ENCODE results near the gene CD302.
A peak's percentile ranks its signal among the peaks of the same experiment; 100 is the strongest.
"Not testable (repeated sequence)": the region's sequence is repeated elsewhere in the genome, so short reads cannot be mapped to it uniquely, and the experiment has no call there.

CD302 gene

GRCh38 chr2:159795841-159796690, 1.9 kb downstream of the CD302 start:
- DNase-seq (ENCODE audit: insufficient read length, low spot score) (no peak), FAIRE-seq (no peak)

- FAIRE-seq: no peak
- DNase-seq (ENCODE audit: insufficient read length, low spot score): no peak
Measured at GRCh38 chr2:159793326-159793725, 4.7 kb downstream of the CD302 start.

- FAIRE-seq: no peak
Measured at GRCh38 chr2:159792599-159792998, 5.4 kb downstream of the CD302 start.

GRCh38 chr2:159792036-159792435, 6.0 kb downstream of the CD302 start:
- no peak for FAIRE-seq
- no peak for DNase-seq (ENCODE audit: insufficient read length, low spot score)

More at GRCh38 chr2:159792599-159792998, 5.4 kb downstream of the CD302 start:
- DNase-seq (ENCODE audit: insufficient read length, low spot score): no peak

- FAIRE-seq: no peak
- DNase-seq (ENCODE audit: insufficient read length, low spot score): no peak
Measured at GRCh38 chr2:159790323-159790722, 7.7 kb downstream of the CD302 start.

- no peak for DNase-seq (ENCODE audit: insufficient read length, low spot score)
- peak; percentile 51 for FAIRE-seq
Measured at GRCh38 chr2:159788253-159788652, 9.8 kb downstream of the CD302 start.

GRCh38 chr2:159787647-159788046, 10.4 kb downstream of the CD302 start:
- FAIRE-seq: not testable (repeated sequence)

GRCh38 chr2:159786938-159787337, 11.1 kb downstream of the CD302 start:
- no peak for FAIRE-seq
- DNase-seq (ENCODE audit: insufficient read length, low spot score): no peak

More at GRCh38 chr2:159787647-159788046, 10.4 kb downstream of the CD302 start:
- DNase-seq (ENCODE audit: insufficient read length, low spot score): not testable (repeated sequence)

GRCh38 chr2:159785195-159785594, 12.8 kb downstream of the CD302 start:
- FAIRE-seq: no peak
- no peak for DNase-seq (ENCODE audit: insufficient read length, low spot score)

- DNase-seq (ENCODE audit: insufficient read length, low spot score); FAIRE-seq: not testable (repeated sequence)
Measured at GRCh38 chr2:159784744-159785143, 13.3 kb downstream of the CD302 start.

- FAIRE-seq (no peak), DNase-seq (ENCODE audit: insufficient read length, low spot score) (no peak)
Measured at GRCh38 chr2:159783556-159783955, 14.5 kb downstream of the CD302 start.

- no peak for FAIRE-seq
- DNase-seq (ENCODE audit: insufficient read length, low spot score): no peak
Measured at GRCh38 chr2:159776321-159776720, 21.7 kb downstream of the CD302 start.

GRCh38 chr2:159775021-159775420, 23.0 kb downstream of the CD302 start:
- FAIRE-seq (no peak), DNase-seq (ENCODE audit: insufficient read length, low spot score) (no peak)

- no peak for DNase-seq (ENCODE audit: insufficient read length, low spot score)
- FAIRE-seq: no peak
Measured at GRCh38 chr2:159774370-159774990, 23.5 kb downstream of the CD302 start.

GRCh38 chr2:159773886-159774285, 24.1 kb downstream of the CD302 start:
- no peak for FAIRE-seq
- no peak for DNase-seq (ENCODE audit: insufficient read length, low spot score)

GRCh38 chr2:159773426-159773825, 24.6 kb downstream of the CD302 start:
- DNase-seq (ENCODE audit: insufficient read length, low spot score) (no peak), FAIRE-seq (no peak)

GRCh38 chr2:159769147-159769546, 28.9 kb downstream of the CD302 start:
- no peak for FAIRE-seq
- DNase-seq (ENCODE audit: insufficient read length, low spot score): no peak

- FAIRE-seq: no peak
- no peak for DNase-seq (ENCODE audit: insufficient read length, low spot score)
Measured at GRCh38 chr2:159762075-159762474, 35.9 kb downstream of the CD302 start.

- no peak for DNase-seq (ENCODE audit: insufficient read length, low spot score)
- FAIRE-seq: no peak
Measured at GRCh38 chr2:159760326-159760725, 37.7 kb downstream of the CD302 start.

- DNase-seq (ENCODE audit: insufficient read length, low spot score) (no peak), FAIRE-seq (no peak)
Measured at GRCh38 chr2:159759577-159759976, 38.4 kb downstream of the CD302 start.

- DNase-seq (ENCODE audit: insufficient read length, low spot score): no peak
- FAIRE-seq: no peak
Measured at GRCh38 chr2:159758686-159759085, 39.3 kb downstream of the CD302 start.

GRCh38 chr2:159758239-159758638, 39.8 kb downstream of the CD302 start:
- FAIRE-seq: no peak
- DNase-seq (ENCODE audit: insufficient read length, low spot score): no peak

All from HTR-8/SVneo (cell line).